RWPE1 (cell line): ENCODE results near the gene CNDP1.

Experiments
- CTCF ChIA-PET: fragments of 350-600 bp; sonication (Branson Sonifier 250); formaldehyde crosslinking; extraction: SDS; loops from one replicate; lab custom pipeline; 2021; lab: Yijun Ruan, JAX
- POLR2A ChIA-PET: fragments of 400-600 bp; formaldehyde crosslinking; extraction: SDS; loops from one replicate; lab custom pipeline; 2020; ENCODE audit warnings: antibody characterized with exemption; ENCODE audit not compliant: low non-redundant PET; lab: Yijun Ruan, JAX
- DNase-seq: peaks from one replicate; pipeline ENCODE4 v3.0.0; 2012; ENCODE audit warnings: low spot score
- H3K27ac ChIP-seq: fragments of 450-650 bp; 2 replicates; pipeline ENCODE4 v1.5.1; 2017
- TF ChIP-seq, protein P1 (sequence below): fragments of 450-650 bp; conservative IDR thresholded peaks from 2 replicates; pipeline ENCODE4 v1.5.1; 2017; ENCODE audit warnings: low read depth, mild to moderate bottlenecking

CNDP1 gene

DNA sequence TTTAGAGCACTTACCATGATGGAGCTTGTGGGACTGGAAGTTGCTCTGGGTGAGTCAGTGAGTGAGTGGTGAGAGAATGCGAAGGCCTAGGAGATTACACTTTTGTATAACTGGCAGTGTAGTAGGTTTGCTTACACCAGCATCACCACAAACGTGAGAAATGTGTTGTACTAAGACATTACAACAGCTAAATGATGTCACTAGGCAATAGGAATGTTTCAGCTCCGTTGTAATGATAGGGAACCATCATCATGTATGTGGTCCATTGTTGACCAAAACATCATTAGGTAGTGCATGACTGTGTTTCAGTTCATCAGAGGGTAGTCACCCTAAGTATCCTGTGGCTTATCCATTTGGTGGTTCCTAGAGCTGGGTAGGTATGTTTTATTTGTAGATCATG, 75.2 kb downstream of the CNDP1 start:
- no peak overlapping the region for H3K27ac ChIP-seq
- ChIA-PET POLR2A (no interaction called here), CTCF (no interaction called here)
- no peak for DNase-seq
- TF ChIP-seq, protein P1, sequence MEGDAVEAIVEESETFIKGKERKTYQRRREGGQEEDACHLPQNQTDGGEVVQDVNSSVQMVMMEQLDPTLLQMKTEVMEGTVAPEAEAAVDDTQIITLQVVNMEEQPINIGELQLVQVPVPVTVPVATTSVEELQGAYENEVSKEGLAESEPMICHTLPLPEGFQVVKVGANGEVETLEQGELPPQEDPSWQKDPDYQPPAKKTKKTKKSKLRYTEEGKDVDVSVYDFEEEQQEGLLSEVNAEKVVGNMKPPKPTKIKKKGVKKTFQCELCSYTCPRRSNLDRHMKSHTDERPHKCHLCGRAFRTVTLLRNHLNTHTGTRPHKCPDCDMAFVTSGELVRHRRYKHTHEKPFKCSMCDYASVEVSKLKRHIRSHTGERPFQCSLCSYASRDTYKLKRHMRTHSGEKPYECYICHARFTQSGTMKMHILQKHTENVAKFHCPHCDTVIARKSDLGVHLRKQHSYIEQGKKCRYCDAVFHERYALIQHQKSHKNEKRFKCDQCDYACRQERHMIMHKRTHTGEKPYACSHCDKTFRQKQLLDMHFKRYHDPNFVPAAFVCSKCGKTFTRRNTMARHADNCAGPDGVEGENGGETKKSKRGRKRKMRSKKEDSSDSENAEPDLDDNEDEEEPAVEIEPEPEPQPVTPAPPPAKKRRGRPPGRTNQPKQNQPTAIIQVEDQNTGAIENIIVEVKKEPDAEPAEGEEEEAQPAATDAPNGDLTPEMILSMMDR, result no peak

DNA sequence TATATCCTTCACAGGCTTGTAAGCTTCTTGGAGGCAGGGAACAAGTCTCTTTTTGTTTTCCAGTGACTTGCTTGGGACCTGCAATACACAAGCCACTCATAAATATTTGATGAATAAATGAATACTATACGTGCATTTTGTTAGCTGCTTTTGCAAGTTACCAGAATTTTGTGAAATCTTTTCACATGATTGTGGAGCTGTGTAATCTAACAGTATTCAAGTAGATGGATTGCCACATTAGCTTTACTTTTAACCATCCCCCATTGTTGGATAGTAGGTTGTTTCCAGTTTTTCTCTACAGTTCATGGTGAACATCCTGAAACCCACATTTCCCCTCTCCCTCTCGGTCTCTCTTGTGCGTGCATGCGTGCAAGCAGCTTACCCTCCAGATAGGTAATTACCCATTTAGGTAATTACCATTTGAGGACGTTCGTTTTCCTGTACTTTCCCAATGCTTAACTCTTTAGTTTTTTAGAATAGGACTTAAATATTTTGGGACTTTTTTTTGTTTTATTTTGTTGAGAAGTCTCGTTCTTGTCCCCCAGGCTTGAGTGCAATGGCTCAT, 75.8 kb downstream of the CNDP1 start:
- TF ChIP-seq, protein P1, result no peak
- ChIA-PET POLR2A (no interaction called here), CTCF (no interaction called here)
- DNase-seq, result no peak
- H3K27ac ChIP-seq, result no peak overlapping the region

DNA sequence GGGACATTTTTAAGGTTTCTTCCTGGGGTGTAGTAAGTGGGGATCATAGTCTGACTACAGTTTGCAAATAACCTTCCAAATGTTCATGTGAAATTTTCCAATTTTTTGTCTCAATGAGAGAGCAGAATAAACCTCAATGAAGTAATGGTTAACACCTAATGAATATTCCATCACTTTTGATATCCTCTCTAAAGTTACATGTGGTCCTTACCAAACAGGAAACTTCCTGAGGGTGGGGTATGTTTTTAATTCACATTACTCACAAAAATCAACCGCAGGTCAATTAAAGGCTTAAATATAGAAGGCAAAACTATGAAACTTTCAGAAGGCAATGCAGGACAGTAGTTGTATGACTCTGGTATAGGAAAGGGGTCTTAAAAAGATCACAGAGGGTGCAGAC, 76.6 kb downstream of the CNDP1 start:
- no peak for DNase-seq
- TF ChIP-seq, protein P1, result no peak
- H3K27ac ChIP-seq, result no peak overlapping the region
- POLR2A ChIA-PET, result no interaction called here
- CTCF ChIA-PET, result no interaction called here

DNA sequence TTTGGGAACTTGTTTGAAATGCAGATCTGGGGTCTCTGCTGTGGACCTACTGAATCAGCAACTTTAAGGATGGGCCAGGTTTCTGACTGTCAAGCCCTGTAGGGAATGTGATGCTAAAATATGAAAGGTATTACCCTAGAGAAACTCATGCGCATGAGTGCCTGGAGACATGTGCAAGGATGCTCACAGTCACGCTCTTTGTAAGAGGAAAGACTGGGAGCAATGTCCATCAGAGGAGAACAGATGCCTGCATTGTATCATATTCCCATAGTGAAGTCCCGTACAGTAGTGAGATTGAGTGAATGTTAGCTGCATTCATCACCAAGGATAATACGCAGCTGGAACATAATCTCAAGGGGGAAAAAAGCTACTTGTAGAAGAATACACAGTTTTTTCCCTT, 77.5 kb downstream of the CNDP1 start:
- no peak for DNase-seq
- ChIA-PET CTCF (no interaction called here), POLR2A (no interaction called here)
- TF ChIP-seq, protein P1, result no peak
- H3K27ac ChIP-seq, result no peak overlapping the region

DNA sequence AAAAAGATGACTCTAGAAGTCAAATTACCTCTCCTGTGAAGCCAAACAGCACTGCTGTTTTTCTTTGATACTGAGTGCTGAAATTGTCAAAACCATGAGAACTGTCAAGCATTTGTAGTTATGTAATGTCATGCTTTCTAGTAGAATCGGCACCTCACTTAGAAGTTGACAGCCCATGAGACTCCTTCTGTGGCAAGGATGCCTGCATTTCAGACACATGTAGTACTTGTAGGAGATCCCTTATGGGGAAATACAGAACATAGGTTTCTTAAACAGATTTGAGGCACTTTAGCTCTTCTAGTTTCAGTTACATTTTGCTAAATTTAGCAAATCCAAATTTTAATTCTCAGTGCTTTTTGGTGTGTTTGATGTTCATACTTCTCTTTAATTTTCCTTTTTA, 79.1 kb downstream of the CNDP1 start:
- CTCF ChIA-PET, result interaction anchor here (0.7 kb wide), 1 partner anchor 1746 kb away, joined by 3 read pairs; no protein-coding TSS in a partner anchor
- POLR2A ChIA-PET, result no interaction called here
- H3K27ac ChIP-seq, result no peak overlapping the region
- no peak for DNase-seq
- TF ChIP-seq, protein P1, result no peak

DNA sequence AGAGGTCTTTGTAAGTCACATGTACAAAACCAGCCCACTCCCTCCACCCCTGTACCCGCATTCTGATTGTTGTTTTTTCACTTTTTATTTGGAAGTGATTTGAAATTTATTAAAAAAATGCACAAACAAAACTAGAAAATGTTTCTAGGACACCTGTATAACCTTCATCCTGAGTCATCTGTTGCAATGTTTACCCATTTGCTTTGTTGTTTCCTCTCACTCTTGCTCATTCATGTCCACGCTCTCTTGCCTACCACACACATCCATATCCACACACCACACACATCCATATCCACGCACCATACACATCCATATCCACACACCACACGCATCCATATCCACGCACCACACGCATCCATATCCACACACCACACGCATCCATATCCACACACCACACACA, 82.2 kb downstream of the CNDP1 start:
- ChIA-PET POLR2A (no interaction called here), CTCF (no interaction called here)
- no peak overlapping the region for H3K27ac ChIP-seq
- DNase-seq, result no peak
- TF ChIP-seq, protein P1, result no peak
